Fibroblast of peridontal ligament (primary cell): ENCODE measurements around the gene ZMIZ1.

Experiments used
- DNase-seq: peaks from one replicate; pipeline ENCODE4 v3.0.0-alpha.2; 2010; ENCODE audit errors: extremely low read depth

ZMIZ1 gene

GRCh38 chr10:79308969-79309665 is 240.4 kb downstream of the ZMIZ1 start:
- no peak for DNase-seq

- DNase-seq, result no peak
These were observed 241.6 kb downstream of the ZMIZ1 start for GRCh38 chr10:79310200-79310865.

GRCh38 chr10:79310911-79311573 is 242.3 kb downstream of the ZMIZ1 start:
- DNase-seq, result no peak

GRCh38 chr10:79311581-79312407 is 243.0 kb downstream of the ZMIZ1 start:
- DNase-seq, result no peak

- DNase-seq, result no peak
These were observed 243.9 kb downstream of the ZMIZ1 start for GRCh38 chr10:79312601-79313187.

GRCh38 chr10:79313320-79313719 is 244.6 kb downstream of the ZMIZ1 start:
- no peak for DNase-seq

- DNase-seq, result no peak
These were observed 245.2 kb downstream of the ZMIZ1 start for GRCh38 chr10:79313911-79314439.

GRCh38 chr10:79314761-79315601 is 246.2 kb downstream of the ZMIZ1 start:
- no peak for DNase-seq

GRCh38 chr10:79315602-79315920 is 246.8 kb downstream of the ZMIZ1 start:
- DNase-seq, result no peak

GRCh38 chr10:79316671-79317431 is 248.1 kb downstream of the ZMIZ1 start:
- DNase-seq, result no peak

- DNase-seq, result no peak
These were observed 249.6 kb downstream of the ZMIZ1 start for GRCh38 chr10:79318369-79318768.

- no peak for DNase-seq
These were observed 250.5 kb downstream of the ZMIZ1 start for GRCh38 chr10:79319115-79319771.

GRCh38 chr10:79320316-79320715 is 251.6 kb downstream of the ZMIZ1 start:
- no peak for DNase-seq

GRCh38 chr10:79320820-79321493 is 252.2 kb downstream of the ZMIZ1 start:
- peak; percentile 91 for DNase-seq

GRCh38 chr10:79321494-79321882 is 252.7 kb downstream of the ZMIZ1 start:
- no peak for DNase-seq

- no peak for DNase-seq
These were observed 253.2 kb downstream of the ZMIZ1 start for GRCh38 chr10:79321951-79322350.

- DNase-seq, result peak; percentile 88
These were observed 254.1 kb downstream of the ZMIZ1 start for GRCh38 chr10:79322616-79323543.

GRCh38 chr10:79323602-79324001 is 254.8 kb downstream of the ZMIZ1 start:
- no peak for DNase-seq
